Measurements from ENCODE around the gene TMEM44. TPM values are rescaled to one million over a fixed set of nuclear protein-coding genes. Genes with fewer than 3 reads are reported as not detected.

Gene TMEM44
- total and polyA plus RNA-seq, 2 of the 4 experiments (the other 2 are of a cell fraction) = 9.7 to 24.2 TPM

- Histone ChIP-seq H3K9me3 (ENCODE audit: control insufficient read depth, insufficient read depth, low read length) (no peaks in the 10 kb centered on the region), H2AK9ac (replicated peaks; ENCODE audit: low read depth, low read length, poor library complexity) (no peak overlapping the region), H2BK5ac (ENCODE audit: low read depth, low read length, poor library complexity, severe bottlenecking) (no peak overlapping the region), H2AFZ (replicated peaks; ENCODE audit: low read length, poor library complexity) (no peak overlapping the region), H3K27me3 (ENCODE audit: control insufficient read depth, insufficient read depth, low read length) (no peaks in the 10 kb centered on the region), H3K4me2 (ENCODE audit: low read depth, low read length) (no peak overlapping the region), H2AK5ac (ENCODE audit: low read depth, low read length) (peak overlapping the region; percentile 4; the same call in 1 of the 2 replicates), H3K9me1 (ENCODE audit: insufficient read depth, low read length) (peaks cover 12% of the 10 kb centered on the region), H3K18ac (ENCODE audit: low read depth, low read length) (no peak overlapping the region), H3K23ac (ENCODE audit: low read depth, low read length) (no peak overlapping the region), H4K20me1 (ENCODE audit: insufficient read depth, low read length) (no peaks in the 10 kb centered on the region), H3K4ac (ENCODE audit: low read depth, low read length) (no peak overlapping the region), H2BK20ac (ENCODE audit: low read depth, low read length) (no peak overlapping the region), H3K79me1 (ENCODE audit: low read depth in 1 of 2, low read length in 2 of 2) (peaks cover 0 to 15% of the 10 kb centered on the region in 2 experiments; a peak in 2 of 4 replicates), H3K4me1 (ENCODE audit: control insufficient read depth, insufficient read depth, low read length) (peaks cover 13% of the 10 kb centered on the region), H2BK120ac (ENCODE audit: low read depth, low read length) (no peak overlapping the region), H3K56ac (ENCODE audit: extremely low read depth, insufficient read depth, low read length) (no peak overlapping the region), H3K9ac (ENCODE audit: low read depth, low read length) (no peak overlapping the region), H4K8ac (ENCODE audit: low read depth in 2 of 2, low read length in 2 of 2) (no peak overlapping the region), H3K36me3 (ENCODE audit: control insufficient read depth, insufficient read depth, low read length) (peaks cover 12% of the 10 kb centered on the region), H3K27ac (ENCODE audit: insufficient read depth, low read length) (no peak overlapping the region), H4K5ac (ENCODE audit: low read depth, low read length) (no peak overlapping the region), H2BK15ac (ENCODE audit: low read depth, low read length) (no peak overlapping the region), H3K14ac (replicated peaks; ENCODE audit: low read depth, low read length) (no peak overlapping the region), H4K91ac (ENCODE audit: insufficient read depth, low read depth, low read length) (no peak overlapping the region), H3K4me3 (ENCODE audit: insufficient read depth, low read depth, low read length) (no peak overlapping the region)
- intact Hi-C loops (cut with micrococcal nuclease) = no loop called here
- CTCF ChIA-PET = interaction anchor here (0.6 to 1.1 kb wide), 2 partner anchors 9 to 179 kb away, joined by 3 to 4 read pairs; no protein-coding TSS in a partner anchor
- dilution Hi-C loops (cut with HindIII; ENCODE audit: low sequenced_read_pairs, unreplicated experiment) = no loop called here
- POLR2A ChIA-PET (ENCODE audit: unreplicated experiment) = interaction anchor here (0.7 kb wide), 1 partner anchor 35 kb away, joined by 5 read pairs; no protein-coding TSS in a partner anchor
- TF ChIP-seq CEBPB (IDR thresholded peaks at IDR 0.05; ENCODE audit: low read depth, low read length) (no peak), RAD21 (IDR thresholded peaks at IDR 0.05; ENCODE audit: low read length) (peak; percentile 28), CTCF (conservative IDR thresholded peaks at IDR 0.05; ENCODE audit: low read depth, low read length) (peak; percentile 22; the same call in 1 of the 2 replicates)
- 60% methylated on average over 1 of the region's 10 CpGs; no CpG with 5 or more reads in 1 of the 2 experiments for WGBS, 2 experiments (ENCODE audit: extremely low coverage in 2 of 2, insufficient read length in 1 of 2)
- BruUV-seq (replicated peaks) = no TSS peak
- ATAC-seq (ENCODE audit: low read depth) (peak; percentile 36; the same call in 1 of the 2 replicates), DNase-seq (peak; percentile 38)
- in situ Hi-C loops (cut with MboI; ENCODE audit: low sequenced_read_pairs) = loop anchor here (10.0 kb wide), 1 partner anchor 268 kb away; no protein-coding TSS in a partner anchor
Measured at GRCh38 chr3:194602669-194603171, 30.5 kb downstream of the TMEM44 start.
